Adrenal gland (tissue), 5 donors: ENCODE data around the gene SLC45A2.

Source experiments
- CTCF ChIP-seq, 6 experiments: fragments of 450-650 bp in 4 of 6; fragments of 200-600 bp in 2 of 6; sonication (generic) in 1 of 6; IDR thresholded peaks; 1 replicate in 5 of 6; 2 replicates in 1 of 6; pipeline versions ENCODE4 v1.5.1 to v1.8.0; 2016 to 2021; ENCODE audit warnings: antibody characterized with exemption in 6 of 6, mild to moderate bottlenecking in 2 of 6, moderate library complexity in 1 of 6
- POLR2A ChIP-seq, 2 donors: fragments of 450-650 bp; IDR thresholded peaks; one replicate each; pipeline ENCODE4 v1.6.1; 2017; ENCODE audit warnings: antibody characterized with exemption in 2 of 2, mild to moderate bottlenecking in 2 of 2, moderate library complexity in 1 of 2
- donor health status: DM: no; HTN: no; CAD: no.

DNA sequence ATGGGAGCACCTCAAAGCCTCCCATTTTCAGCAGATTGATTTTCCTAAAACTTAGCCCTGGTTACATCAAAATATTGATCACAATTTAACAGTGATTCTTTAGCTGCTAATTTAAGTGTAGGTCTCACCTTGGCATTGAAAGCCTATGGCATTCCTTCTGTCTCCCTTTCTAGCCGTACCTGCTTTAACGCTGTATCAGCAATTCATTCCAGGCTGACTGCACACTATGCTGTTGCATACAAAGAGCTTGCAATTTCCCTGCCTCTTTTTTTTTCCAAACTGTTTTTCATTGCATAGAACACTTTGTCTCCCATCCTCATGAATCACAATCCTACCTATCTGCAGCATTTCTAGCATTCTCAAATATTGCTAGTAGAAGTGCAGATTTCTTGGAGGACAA is 32.3 kb upstream of the SLC45A2 start:
- TF ChIP-seq CTCF (IDR thresholded peaks at IDR 0.05) (no peak), POLR2A (IDR thresholded peaks at IDR 0.05) (no peak)
